GM18907 (cell line): Measurements from ENCODE around the gene GPHN.
"Not testable (repeated sequence)": the region's sequence is repeated elsewhere in the genome, so short reads cannot be mapped to it uniquely, and the experiment has no call there.

ENCODE experiments used
- ATAC-seq: cut with Tn5 transposase; IDR thresholded peaks from one replicate; pipeline ENCODE4 v1.9.1; 2021; ENCODE audit warnings: mild to moderate bottlenecking, moderate library complexity; ENCODE audit not compliant: unreplicated experiment

GPHN gene

DNA sequence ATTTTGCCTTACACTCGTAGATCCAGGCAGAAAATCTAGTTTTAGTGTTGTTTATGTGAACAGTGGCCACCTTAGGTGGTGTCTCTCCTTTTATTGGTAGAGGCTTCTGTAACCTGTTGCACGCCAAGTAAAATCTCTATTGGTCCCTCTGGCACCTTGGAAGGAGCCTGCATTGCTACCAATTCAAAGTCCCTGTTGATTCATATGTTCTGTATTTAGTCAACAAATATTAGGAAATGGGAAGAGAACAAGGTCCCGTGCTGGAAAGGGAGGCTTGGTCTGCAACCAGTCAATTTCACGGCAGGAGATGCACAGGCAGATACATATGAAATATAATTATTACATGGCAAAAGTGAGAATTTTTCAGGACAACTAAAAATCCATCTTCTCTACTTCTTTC, 6.4 kb upstream of the GPHN start:
- ATAC-seq: no peak

DNA sequence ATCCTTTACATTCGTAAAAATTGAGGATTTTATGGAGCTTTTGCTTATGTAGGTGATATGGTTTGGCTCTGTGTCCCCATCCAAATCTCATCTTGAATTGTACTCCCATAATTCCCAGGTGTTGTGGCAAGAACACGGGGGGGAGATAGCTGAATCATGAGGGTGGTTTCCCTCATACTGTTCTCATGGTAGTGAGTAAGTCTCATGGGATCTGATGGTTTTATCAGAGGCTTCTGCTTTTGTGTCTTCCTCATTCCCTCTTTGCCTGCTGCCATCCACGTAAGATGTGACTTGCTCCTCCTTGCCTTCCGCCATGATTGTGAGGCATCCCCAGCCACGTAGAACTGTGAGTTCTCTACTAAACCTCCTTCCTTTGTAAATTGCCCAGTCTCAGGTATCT, 5.1 kb upstream of the GPHN start:
- ATAC-seq: not testable (repeated sequence)

DNA sequence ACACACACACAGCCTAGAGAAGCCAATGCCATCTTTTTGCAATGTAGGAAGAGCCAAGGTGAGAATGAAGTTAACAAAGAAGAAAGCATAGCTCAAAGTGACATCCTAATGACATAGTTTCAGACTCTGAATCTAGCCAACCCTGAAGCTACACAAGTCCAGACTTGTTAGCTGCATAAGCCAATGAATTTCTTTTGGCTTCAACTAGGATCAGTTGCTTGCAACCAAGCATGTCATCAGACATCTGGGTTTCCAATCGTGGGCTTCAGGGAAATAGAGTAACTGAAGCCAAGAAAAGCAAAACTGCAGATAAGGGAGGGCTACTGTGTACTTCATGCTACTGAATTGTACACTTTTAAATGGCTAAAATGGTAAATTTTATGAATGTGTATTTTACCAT, 4.4 kb upstream of the GPHN start:
- no peak for ATAC-seq

DNA sequence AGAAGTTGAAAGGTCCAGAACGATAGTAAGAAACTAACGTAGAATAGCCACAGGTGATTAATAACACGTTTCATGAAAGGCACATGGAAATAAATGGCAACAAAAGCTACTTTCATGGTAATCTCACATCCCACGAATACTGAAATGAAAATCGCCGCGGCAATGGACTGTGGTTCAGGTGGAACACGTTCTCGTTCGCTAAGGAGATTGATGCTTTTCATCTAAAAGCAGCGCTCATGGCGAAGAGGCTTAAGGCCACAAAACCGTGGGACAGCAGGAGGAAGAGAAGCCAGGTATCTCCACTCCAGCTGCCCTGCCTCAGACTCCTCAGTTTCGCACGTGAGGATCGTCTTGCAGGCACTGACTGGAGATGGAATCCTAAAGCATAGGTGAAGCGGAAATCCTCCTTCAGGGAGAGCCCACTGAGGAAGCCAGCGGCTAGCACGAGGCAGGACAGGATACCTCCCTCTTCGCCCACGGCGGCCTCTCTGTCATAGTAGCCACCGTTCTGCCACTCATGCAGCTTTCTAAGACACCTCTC, 696 bp upstream of the GPHN start:
- peak; percentile 29 for ATAC-seq

DNA sequence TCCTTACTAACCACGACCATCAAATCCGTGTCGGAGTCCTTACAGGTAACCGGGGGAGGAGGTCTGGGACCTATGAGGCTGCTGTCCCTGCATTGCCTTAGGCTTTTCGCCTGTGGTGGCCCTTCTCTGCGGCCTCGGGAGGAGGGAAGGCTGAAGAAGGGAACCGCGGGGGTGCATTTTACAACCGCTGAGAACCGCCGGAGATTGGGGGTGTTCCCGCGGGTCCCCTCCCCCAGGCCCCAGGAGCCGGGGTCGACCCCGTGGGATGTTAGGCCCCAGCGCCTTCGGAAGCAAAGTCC, 549 bp downstream of the GPHN start:
- no peak for ATAC-seq

DNA sequence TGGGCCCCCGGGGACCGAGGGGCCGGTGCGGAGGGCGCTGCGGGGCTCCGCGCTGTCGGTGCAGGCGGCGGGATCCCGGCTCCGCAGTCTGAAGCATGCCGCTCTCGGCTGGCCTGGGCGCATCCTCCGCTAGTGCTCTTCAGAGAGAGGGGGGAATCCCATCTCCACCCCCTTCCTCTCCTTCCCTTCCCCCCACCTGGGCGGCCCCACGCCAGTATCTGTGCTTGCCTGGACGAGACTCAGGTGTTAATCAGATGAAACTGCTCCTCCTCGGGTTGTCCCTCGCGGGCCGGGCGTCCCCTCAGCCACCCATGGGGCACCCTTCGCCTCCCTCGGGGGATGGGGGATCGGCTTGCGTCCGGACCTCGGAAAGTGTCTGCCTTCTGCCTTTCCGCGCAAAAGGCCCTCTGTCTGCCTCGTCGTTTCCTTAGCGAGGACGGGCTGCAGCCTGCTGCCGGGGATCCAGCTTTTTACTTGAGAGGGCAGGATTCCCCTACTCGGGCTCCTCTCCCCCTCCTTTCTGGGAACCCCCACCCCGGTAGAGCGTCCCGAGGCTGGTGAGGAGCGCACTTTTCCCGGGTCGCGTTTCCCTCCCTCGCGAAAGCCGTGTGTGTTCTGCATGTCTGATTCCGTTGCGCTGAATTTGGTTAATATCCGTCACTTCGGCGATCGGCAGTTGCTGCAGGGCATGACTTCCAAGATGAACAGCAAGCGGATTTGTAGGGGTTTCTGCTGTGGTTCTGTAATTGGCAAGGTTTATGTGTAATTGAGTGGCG, 1.1 kb downstream of the GPHN start:
- peak; percentile 35 for ATAC-seq

DNA sequence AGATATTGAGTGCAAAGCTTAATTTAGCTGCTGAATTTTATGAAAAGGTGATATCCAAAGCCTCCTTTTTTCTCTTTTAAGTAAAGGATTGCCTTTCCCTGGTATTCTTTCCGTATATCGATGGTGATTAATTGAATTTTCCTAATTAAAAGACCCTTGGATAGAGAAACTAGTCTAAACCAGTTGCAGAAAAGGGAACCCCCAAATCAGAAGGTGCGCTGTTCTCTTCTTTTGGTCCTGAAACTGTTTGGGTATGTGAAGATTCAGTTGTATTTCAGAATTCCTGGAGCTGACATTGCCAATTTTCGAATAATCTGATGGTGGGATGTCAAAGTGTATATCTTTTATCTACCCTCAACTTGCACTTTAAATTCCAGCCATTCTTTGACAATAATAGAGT, 1.9 kb downstream of the GPHN start:
- no peak for ATAC-seq

DNA sequence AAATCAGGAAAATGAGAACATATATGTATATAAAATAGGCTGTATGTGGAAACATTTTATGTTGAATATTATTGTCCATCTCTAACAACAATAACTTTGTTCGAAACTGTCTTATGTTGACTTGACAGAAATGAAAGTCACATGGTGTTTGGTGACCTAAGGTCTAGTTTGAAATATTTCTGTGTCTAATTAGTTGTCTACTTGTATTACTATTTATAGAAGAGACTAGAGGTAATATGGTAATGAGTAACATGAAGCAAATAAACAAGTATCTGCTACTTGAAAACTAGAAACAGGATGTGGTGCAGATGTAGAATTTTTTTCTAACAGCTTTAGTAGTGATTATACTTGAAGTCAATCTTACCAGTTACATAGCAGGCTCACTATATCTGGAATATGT, 3.9 kb downstream of the GPHN start:
- ATAC-seq: peak; percentile 11

DNA sequence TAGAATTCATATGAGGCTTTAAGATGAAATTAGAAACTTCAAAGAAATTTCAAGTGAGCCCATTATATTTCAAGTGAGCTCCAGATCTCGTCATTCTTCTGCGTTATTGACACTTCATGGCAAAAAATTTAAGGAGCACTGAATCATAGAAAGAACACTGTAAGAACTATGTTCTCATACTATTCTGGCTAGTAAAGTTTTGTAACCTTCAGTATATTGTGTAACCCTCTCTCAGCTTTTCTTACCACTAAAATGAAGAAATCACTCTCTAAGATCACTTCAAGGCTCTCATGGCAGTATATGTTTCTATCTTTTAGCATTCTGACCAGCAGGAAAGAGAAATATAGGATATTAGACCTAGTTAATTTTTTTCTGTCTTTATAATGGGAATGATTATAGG, 6.3 kb downstream of the GPHN start:
- ATAC-seq: no peak

DNA sequence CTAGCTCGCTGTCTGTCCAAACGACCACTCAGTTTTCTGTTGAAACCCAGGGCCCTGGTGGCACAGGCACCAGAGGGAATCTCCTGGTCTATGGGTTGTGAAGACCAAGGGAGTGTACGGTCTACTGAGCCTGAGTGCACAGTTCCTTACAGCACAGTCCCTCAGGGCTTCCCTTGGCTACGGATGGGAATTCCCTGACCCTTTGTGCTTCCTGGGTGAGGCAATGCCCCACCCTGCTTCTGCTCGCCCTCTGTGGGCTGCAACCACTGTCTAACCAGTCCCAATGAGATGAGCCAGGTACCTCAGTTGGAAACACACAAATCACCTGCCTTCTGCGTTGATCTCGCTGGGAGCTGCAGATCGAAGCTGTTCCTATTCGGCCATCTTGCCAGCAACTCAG, 22.6 kb downstream of the GPHN start:
- ATAC-seq: no peak

DNA sequence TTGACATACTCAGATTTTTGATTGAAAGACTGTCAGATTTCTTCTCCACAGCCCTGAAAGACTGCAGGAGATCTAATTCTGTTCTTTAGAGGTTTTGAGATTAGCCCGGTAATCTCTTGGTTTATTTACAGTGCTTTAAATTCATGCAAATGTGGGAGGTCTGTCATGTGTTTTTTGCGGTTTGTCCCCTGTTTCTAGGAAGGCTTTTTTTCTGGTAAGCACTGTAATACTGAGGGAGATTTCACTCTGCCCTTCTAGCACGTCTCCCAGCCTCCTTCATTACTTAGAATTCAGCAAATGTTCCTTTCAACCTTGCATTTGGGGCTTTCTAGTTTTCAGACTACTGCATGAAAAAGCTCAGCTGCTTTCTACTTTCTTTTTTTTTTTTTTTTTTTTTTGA, 31.1 kb downstream of the GPHN start:
- no peak for ATAC-seq

DNA sequence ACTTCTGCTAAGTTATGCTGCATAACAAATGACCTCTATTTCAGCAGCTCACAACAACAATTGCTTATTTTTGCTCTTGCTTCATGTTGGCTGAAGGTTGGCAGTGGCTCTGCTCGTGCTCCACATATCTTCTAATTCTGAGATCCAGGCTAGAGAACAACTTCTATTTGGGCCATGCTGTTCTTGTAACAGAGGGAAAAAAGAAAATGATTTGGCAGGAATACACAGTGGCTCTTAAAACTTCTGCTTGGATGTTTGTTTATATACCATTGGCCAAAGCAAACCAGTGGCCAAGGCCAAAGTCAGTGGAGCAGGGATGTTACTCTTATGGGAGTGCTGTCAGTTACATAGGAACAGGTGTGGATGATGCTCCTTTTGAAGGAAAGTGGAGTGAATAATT, 32.1 kb downstream of the GPHN start:
- ATAC-seq: no peak

DNA sequence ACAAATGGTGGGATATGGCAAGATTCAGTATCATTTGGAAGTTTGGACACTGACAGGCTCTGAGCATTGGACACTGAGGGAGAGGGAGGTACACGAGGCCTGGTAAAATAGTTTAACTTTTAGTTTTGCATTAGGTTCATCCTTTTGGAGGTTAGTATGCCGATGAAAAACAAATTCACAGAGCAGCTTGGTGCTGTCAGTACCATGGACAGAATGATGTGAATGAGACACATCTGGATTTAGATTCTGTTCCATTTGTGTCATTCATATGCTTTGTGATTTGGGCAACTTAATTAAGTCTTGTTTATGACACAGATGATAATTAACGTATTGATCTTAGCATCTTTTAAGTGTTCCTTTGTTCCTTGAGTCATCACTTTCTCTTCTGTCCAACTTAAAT, 33.7 kb downstream of the GPHN start:
- ATAC-seq: no peak

DNA sequence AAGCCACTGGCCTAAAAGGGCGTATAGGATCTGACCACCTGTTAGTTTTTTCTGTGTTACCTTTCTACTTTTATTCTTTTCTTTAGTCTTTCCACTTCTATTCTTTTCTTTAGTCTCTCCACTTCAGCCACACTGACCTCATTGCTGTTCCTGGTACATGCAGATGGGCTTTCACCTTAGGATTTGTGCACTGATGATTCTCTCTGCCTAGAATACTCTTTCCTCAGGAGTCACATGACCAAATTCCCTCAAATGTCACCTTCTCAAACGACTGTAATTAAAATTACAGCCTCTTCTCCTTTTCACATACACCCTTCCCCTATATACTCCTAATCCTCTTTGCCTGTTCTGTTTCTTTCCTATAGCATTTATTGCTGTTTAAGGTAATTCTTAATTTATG, 36.0 kb downstream of the GPHN start:
- no peak for ATAC-seq

DNA sequence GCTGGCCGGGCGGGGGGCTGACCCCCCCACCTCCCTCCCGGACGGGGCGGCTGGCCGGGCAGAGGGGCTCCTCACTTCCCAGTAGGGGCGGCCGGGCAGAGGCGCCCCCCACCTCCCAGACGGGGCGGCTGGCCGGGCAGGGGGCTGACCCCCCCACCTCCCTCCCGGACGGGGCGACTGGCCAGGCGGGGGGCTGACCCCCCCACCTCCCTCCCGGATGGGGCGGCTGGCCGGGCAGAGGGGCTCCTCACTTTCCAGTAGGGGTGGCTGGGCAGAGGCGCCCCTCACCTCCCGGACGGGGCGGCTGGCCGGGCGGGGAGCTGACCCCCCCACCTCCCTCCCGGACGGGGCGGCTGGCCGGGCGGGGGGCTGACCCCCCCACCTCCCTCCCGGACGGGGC, 37.2 kb downstream of the GPHN start:
- not testable (repeated sequence) for ATAC-seq

DNA sequence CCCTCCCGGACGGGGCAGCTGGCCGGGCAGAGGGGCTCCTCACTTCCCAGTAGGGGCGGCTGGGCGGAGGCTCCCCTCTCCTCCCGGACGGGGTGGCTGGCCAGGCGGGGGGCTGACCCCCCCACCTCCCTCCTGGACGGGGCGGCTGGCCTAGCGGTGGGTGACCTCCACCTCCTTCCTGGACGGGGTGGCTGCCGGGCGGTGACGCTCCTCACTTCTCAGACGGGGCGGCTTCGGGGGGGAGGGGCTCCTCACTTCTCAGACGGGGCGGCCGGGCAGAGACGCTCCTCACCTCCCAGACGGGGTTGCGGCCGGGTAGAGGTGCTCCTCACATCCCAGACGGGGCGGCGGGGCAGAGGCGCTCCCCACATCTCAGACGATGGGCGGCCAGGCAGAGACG, 37.8 kb downstream of the GPHN start:
- not testable (repeated sequence) for ATAC-seq

DNA sequence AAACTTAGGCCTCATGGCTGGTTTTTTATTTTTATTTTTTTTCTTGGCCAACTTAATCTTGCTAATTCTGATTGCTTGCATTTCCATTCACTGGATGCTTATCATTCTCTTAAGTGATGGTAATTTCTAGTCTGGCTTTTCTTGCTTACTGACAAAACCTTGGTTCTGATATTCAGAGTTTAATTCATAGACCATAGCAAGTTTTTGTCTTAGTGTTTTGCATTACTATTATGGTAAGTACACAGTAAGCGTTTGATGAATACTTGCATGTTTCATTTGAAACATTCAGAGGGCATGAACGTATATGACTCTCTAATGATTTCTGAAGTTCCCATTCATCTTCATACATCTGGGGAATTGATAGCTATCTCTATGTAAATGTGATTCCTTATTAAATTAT, 55.8 kb downstream of the GPHN start:
- no peak for ATAC-seq

DNA sequence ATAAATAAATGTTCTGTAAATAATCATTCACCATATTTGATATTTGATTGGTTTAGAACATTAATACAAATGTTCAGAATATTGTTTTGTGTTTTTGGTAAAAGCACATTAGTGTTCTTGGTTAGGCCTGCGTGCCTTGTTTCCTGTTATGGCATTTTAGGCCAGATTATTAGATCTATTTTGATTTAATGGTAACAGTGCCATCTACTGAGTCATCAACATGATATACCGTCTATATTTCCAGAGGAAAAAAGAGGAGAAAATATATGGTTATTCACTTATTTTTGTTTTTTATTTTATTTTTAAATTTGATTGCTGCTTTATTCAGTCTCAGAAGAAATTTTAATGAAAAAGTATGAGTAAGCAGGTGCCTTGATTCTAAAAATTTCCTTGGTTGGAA, 60.3 kb downstream of the GPHN start:
- ATAC-seq: no peak

DNA sequence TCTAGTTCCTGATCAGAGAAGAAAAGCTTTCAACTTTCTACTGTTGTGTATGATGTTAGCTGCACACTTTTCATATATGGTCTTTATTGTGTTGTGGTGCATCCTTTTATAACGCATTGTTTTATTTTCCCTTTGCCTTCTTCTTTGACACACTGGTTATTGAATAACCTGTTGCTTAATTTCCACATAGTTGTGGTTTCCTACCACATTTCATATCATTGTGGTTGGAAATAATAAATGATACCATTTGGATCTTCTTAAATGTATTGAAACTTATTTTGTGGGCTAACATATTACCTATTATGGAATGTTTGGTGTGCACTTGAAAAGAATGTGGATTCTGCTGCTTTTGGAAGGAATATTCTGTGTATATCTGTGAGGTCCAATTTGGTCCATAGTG, 64.9 kb downstream of the GPHN start:
- no peak for ATAC-seq

DNA sequence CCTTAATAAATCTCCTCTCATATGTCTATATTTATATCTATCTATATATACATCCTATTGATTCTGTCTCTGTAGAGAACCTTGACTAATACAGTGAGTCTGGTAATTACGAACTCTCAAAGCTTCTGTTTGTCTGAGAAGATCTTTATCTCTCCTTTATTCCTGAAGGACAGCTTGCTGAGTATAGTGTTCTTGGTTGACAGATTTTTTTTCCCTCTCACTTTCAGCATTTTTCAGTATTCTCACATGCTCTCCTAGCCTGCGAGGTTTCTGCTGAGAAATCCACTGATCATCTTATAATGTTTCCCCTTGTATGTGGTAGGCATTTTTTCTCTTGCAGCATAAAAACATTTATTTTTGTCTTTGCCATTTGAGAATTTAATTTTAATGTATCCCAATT, 67.1 kb downstream of the GPHN start:
- no peak for ATAC-seq

DNA sequence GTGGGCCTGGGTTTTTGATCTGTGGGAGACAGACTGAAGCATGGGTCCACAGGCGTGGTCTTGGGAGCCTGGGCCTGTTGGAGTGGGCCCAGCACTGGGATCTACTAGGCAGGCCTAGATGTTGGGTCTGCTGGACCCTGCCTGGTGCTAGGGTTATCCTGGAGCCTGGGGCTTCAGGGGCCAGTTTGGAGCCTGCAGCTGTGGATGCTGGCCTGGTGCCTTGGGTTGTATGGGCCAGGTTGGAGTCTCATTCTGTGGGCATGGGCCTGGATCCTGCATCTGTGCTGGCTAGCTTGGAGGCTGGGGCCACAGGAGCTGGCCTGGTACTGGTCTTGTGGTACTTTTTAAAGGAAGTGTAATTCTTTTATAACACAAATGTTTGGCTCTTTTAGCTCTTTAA, 68.0 kb downstream of the GPHN start:
- no peak for ATAC-seq

DNA sequence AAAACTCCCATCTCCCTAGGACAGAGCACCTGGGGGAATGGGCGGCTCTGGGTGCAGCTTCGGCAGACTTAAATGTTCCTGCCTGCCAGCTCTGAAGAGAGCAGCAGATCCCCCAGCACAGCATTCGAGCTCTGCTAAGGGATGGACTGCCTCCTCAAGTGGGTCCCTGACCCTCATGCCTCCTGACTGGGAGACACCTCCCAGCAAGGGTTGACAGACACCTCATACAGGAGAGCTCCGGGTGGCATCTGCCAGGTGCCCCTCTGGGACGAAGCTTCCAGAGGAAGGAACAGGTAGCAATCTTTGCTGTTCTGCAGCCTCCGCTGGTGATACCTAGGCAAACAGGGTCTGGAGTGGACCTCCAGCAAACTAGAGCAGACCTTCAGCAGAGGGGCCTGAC, 79.8 kb downstream of the GPHN start:
- ATAC-seq: not testable (repeated sequence)

DNA sequence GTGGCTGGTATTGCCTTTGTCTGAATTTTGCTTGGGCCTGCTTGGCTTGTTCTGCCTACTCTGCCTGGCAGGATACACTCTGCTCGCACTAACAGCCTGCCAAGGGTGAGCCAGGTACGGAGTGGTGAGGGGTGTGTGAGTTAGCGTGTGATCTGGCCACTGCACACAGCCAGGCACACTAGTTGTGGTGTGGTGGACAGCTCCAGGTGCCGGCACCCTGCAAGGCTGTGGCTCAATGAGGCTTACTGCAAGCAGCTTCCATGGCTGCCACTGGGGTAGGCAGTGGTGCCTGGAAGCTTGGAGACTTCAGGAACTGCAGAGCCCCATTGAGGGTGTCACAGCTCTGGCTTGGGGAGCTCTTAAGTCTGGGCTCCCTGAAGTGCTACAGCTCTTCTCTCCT, 87.4 kb downstream of the GPHN start:
- ATAC-seq: no peak
